HCT116 (cell line): Measurements from ENCODE around the gene CGAS.

Experiments used
- POLR2A ChIP-seq: IDR thresholded peaks from 2 replicates; pipeline ENCODE4 v1.7.0; 2011; ENCODE audit warnings: borderline replicate concordance; ENCODE audit not compliant: insufficient read depth, insufficient read length; ENCODE audit errors: extremely low read depth
- POLR2AphosphoS5 ChIP-seq: IDR thresholded peaks from 2 replicates; pipeline ENCODE4 v1.6.1; 2011; ENCODE audit warnings: mild to moderate bottlenecking, low read depth, low read length, moderate library complexity
- RAD21 ChIP-seq: IDR thresholded peaks from 2 replicates; pipeline ENCODE4 v1.6.1; 2012; ENCODE audit warnings: low read depth, mild to moderate bottlenecking
- SRF ChIP-seq: IDR thresholded peaks from 2 replicates; pipeline ENCODE4 v1.6.1; 2012; ENCODE audit warnings: low read depth
- TF ChIP-seq, protein P1 (sequence below), 3 experiments: fragments of 200-600 bp in 1 of 3; sonication (generic) in 1 of 3; IDR thresholded peaks in 2 of 3; conservative IDR thresholded peaks in 1 of 3; 2 replicates each; pipeline ENCODE4 v1.5.1; 2012 to 2017; ENCODE audit warnings: low read depth in 2 of 3, low read length in 2 of 3, antibody characterized with exemption in 1 of 3, borderline replicate concordance in 1 of 3, control low read depth in 1 of 3, mild to moderate bottlenecking in 1 of 3, mixed read lengths in 1 of 3, mixed run types in 1 of 3, moderate library complexity in 1 of 3; ENCODE audit not compliant: insufficient read depth in 1 of 3
- TF ChIP-seq, protein P2 (sequence below): IDR thresholded peaks from 2 replicates; pipeline ENCODE4 v1.6.1; 2012; ENCODE audit warnings: low read depth

DNA sequence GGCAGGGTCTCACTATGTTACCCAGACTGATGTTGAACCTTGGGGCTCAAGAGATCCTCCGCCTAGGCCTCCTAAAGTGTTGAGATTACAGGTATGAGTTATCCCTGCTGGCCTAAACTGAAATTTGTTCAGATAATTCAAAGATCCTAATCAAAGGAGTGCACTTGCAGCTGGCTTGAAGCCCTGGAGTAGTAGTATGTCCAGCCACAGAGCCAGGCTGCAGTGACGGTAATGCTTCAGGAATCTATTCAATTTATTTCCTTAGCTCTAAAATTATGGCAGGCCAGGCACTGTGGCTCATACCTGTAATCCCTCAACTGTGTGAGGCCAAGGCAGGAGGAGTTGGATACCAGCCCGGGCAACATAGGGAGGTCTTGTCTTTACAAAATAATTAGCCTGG lies 58.8 kb downstream of the CGAS start:
- TF ChIP-seq RAD21 (no peak), POLR2AphosphoS5 (no peak), SRF (no peak), POLR2A (no peak)
- TF ChIP-seq, protein P1, sequence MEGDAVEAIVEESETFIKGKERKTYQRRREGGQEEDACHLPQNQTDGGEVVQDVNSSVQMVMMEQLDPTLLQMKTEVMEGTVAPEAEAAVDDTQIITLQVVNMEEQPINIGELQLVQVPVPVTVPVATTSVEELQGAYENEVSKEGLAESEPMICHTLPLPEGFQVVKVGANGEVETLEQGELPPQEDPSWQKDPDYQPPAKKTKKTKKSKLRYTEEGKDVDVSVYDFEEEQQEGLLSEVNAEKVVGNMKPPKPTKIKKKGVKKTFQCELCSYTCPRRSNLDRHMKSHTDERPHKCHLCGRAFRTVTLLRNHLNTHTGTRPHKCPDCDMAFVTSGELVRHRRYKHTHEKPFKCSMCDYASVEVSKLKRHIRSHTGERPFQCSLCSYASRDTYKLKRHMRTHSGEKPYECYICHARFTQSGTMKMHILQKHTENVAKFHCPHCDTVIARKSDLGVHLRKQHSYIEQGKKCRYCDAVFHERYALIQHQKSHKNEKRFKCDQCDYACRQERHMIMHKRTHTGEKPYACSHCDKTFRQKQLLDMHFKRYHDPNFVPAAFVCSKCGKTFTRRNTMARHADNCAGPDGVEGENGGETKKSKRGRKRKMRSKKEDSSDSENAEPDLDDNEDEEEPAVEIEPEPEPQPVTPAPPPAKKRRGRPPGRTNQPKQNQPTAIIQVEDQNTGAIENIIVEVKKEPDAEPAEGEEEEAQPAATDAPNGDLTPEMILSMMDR (IDR thresholded peaks at IDR 0.05 in 2 of 3, conservative IDR thresholded peaks at IDR 0.05 in 1 of 3; ENCODE audit: borderline replicate concordance in 1 of 3, insufficient read depth in 1 of 3, low read depth in 2 of 3, low read length in 2 of 3): no peak
- TF ChIP-seq, protein P2, sequence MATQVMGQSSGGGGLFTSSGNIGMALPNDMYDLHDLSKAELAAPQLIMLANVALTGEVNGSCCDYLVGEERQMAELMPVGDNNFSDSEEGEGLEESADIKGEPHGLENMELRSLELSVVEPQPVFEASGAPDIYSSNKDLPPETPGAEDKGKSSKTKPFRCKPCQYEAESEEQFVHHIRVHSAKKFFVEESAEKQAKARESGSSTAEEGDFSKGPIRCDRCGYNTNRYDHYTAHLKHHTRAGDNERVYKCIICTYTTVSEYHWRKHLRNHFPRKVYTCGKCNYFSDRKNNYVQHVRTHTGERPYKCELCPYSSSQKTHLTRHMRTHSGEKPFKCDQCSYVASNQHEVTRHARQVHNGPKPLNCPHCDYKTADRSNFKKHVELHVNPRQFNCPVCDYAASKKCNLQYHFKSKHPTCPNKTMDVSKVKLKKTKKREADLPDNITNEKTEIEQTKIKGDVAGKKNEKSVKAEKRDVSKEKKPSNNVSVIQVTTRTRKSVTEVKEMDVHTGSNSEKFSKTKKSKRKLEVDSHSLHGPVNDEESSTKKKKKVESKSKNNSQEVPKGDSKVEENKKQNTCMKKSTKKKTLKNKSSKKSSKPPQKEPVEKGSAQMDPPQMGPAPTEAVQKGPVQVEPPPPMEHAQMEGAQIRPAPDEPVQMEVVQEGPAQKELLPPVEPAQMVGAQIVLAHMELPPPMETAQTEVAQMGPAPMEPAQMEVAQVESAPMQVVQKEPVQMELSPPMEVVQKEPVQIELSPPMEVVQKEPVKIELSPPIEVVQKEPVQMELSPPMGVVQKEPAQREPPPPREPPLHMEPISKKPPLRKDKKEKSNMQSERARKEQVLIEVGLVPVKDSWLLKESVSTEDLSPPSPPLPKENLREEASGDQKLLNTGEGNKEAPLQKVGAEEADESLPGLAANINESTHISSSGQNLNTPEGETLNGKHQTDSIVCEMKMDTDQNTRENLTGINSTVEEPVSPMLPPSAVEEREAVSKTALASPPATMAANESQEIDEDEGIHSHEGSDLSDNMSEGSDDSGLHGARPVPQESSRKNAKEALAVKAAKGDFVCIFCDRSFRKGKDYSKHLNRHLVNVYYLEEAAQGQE: no peak
